Stomach (tissue), 9 donors: ENCODE measurements around the gene ANGPTL2. TPM values are rescaled to one million over a fixed set of nuclear protein-coding genes. Genes with fewer than 3 reads are reported as not detected.

Source experiments
- DNase-seq, 2 donors: peaks; one replicate each; pipeline versions ENCODE4 v3.0.0 to v3.0.0-alpha.2; 2013 to 2019
- H3K27ac ChIP-seq, 5 donors: fragments of 200-600 bp in 4 of 5; sonication (generic) in 4 of 5; one replicate each; pipeline ENCODE4 v1.5.1; 2013 to 2019; ENCODE audit warnings: mild to moderate bottlenecking in 1 of 5, moderate library complexity in 1 of 5
- H3K27me3 ChIP-seq, 3 donors: fragments of 200-600 bp; sonication (generic); one replicate each; pipeline ENCODE4 v1.5.1; 2017 to 2019; ENCODE audit warnings: mixed run types in 1 of 3
- H3K36me3 ChIP-seq, 4 donors: fragments of 200-600 bp; sonication (generic); 1 replicate in 3 of 4; 2 replicates in 1 of 4; pipeline ENCODE4 v1.5.1; 2016 to 2019
- H3K4me1 ChIP-seq, 4 donors: fragments of 200-600 bp; sonication (generic); one replicate each; pipeline ENCODE4 v1.5.1; 2016 to 2019
- H3K4me3 ChIP-seq, 4 donors: fragments of 200-600 bp; sonication (generic) in 3 of 4; one replicate each; pipeline ENCODE4 v1.5.1; 2016 to 2019; ENCODE audit warnings: mild to moderate bottlenecking in 1 of 4
- H3K9me3 ChIP-seq, 4 donors: fragments of 200-600 bp; sonication (generic); one replicate each; pipeline ENCODE4 v1.5.1; 2016 to 2019
- CTCF ChIP-seq, 7 experiments: fragments of 450-650 bp in 4 of 7; fragments of 200-600 bp in 3 of 7; sonication (generic) in 3 of 7; IDR thresholded peaks; one replicate each; pipeline ENCODE4 v1.5.1; 2016 to 2019; ENCODE audit warnings: antibody characterized with exemption in 7 of 7, control low read depth in 2 of 7, mild to moderate bottlenecking in 1 of 7
- EP300 ChIP-seq: sonication (generic); formaldehyde crosslinking; IDR thresholded peaks from one replicate; pipeline ENCODE4 v1.6.1; 2017; ENCODE audit warnings: antibody characterized with exemption
- POLR2A ChIP-seq, 4 donors: fragments of 450-650 bp; IDR thresholded peaks; one replicate each; pipeline ENCODE4 v1.6.1; 2016; ENCODE audit warnings: antibody characterized with exemption in 4 of 4, control low read depth in 2 of 4, mild to moderate bottlenecking in 1 of 4, moderate library complexity in 1 of 4
- POLR2AphosphoS5 ChIP-seq, 3 donors: sonication (generic); formaldehyde crosslinking; IDR thresholded peaks; one replicate each; pipeline ENCODE4 v1.6.1; 2016; ENCODE audit warnings: antibody characterized with exemption in 3 of 3
- WGBS, 5 donors: extraction: QIAGEN DNeasy Blood & Tissue Kit in 3 of 5; methylation state at CpG; one replicate each; pipeline versions ENCODE4 v1.1.5 to v1.1.7; 2013 to 2018; 5-methylcytosine and 5-hydroxymethylcytosine counted together
- intact Hi-C: fragments of 100-400 bp; cut with DNase I; formaldehyde crosslinking; loops from one replicate; pipeline ENCODE4 v1.15.1; 2023; ENCODE audit warnings: low total_unique reads
- polyA plus RNA-seq, 3 donors: library from polyadenylated mRNA; stranded (reverse); fragments of 200-250 nt; gene quantifications; one replicate each; pipeline ENCODE4 v1.2.3, GENCODE V29; 2013
- total RNA-seq, 5 donors: library from RNA; depleted of rRNA; stranded (reverse); fragments of >200 nt; gene quantifications; one replicate each; pipeline versions ENCODE4 v1.1.0 to v1.2.3, GENCODE V29; 2014 to 2016
- donor health status: healthy with polysubstance abuse.
- donor health status: Bipolar disorder and iron deficiency.
- donor health status: healthy.

The ANGPTL2 gene
- total and polyA plus RNA-seq, 8 donors, result 5.7 to 26.3 (median 10.2) TPM

GRCh38 chr9:127081250-127082185 is 40.9 kb downstream of the ANGPTL2 start:
- WGBS, 5 donors, result 91 to 96% (median 94%) methylated on average over 4 to 8 of the region's 8 CpGs
- peaks cover 0 to 19% (median 4%) of the 10 kb centered on the region in 4 donors for H3K4me1 ChIP-seq
- DNase-seq, result no peak
- H3K27ac ChIP-seq, result no peak overlapping the region
- H3K9me3 ChIP-seq, result no peaks in the 10 kb centered on the region
- intact Hi-C loops, result no loop called here
- TF ChIP-seq POLR2A (IDR thresholded peaks at IDR 0.05) (no peak), POLR2AphosphoS5 (IDR thresholded peaks at IDR 0.05) (no peak), EP300 (no peak), CTCF (IDR thresholded peaks at IDR 0.05) (no peak)
- H3K4me3 ChIP-seq, result no peak overlapping the region
- peaks cover 0 to under 1% (median 0%) of the 10 kb centered on the region in 4 donors for H3K36me3 ChIP-seq
- H3K27me3 ChIP-seq, result no peaks in the 10 kb centered on the region

- WGBS, 5 donors, result 92 to 98% (median 95%) methylated on average over 8 of the region's 8 CpGs
- no peaks in the 10 kb centered on the region for H3K9me3 ChIP-seq
- peaks cover 5 to 38% (median 21%) of the 10 kb centered on the region in 4 donors for H3K4me1 ChIP-seq
- DNase-seq, result no peak
- no peaks in the 10 kb centered on the region for H3K36me3 ChIP-seq
- H3K27me3 ChIP-seq, result no peaks in the 10 kb centered on the region
- no peak overlapping the region for H3K27ac ChIP-seq
- no peak for TF ChIP-seq POLR2A (IDR thresholded peaks at IDR 0.05)
- TF ChIP-seq EP300, result no peak
- TF ChIP-seq POLR2AphosphoS5 (IDR thresholded peaks at IDR 0.05), result no peak
- TF ChIP-seq CTCF (IDR thresholded peaks at IDR 0.05), result no peak
- intact Hi-C loops, result no loop called here
- H3K4me3 ChIP-seq, result no peak overlapping the region
These were observed 42.8 kb downstream of the ANGPTL2 start for GRCh38 chr9:127079446-127080140.

GRCh38 chr9:127078988-127079387 is 43.4 kb downstream of the ANGPTL2 start:
- no peak for DNase-seq

More at GRCh38 chr9:127078988-127079387, 43.4 kb downstream of the ANGPTL2 start:
- H3K4me3 ChIP-seq, result no peak overlapping the region
- H3K27me3 ChIP-seq, result no peaks in the 10 kb centered on the region
- WGBS, 5 donors, result 91 to 100% (median 92%) methylated on average over 1 of the region's 1 CpG
- peaks cover 9 to 44% (median 26%) of the 10 kb centered on the region in 4 donors for H3K4me1 ChIP-seq
- intact Hi-C loops, result no loop called here
- TF ChIP-seq CTCF (IDR thresholded peaks at IDR 0.05) (no peak), EP300 (no peak), POLR2AphosphoS5 (IDR thresholded peaks at IDR 0.05) (no peak), POLR2A (IDR thresholded peaks at IDR 0.05) (no peak)
- no peak overlapping the region for H3K27ac ChIP-seq
- H3K9me3 ChIP-seq, result no peaks in the 10 kb centered on the region
- no peaks in the 10 kb centered on the region for H3K36me3 ChIP-seq
